Stomach (tissue), 9 donors: Measurements from ENCODE around the gene RXRG. TPM values are rescaled to one million over a fixed set of nuclear protein-coding genes. Genes with fewer than 3 reads are reported as not detected.

ENCODE experiments used
- DNase-seq, 2 donors: peaks; one replicate each; pipeline versions ENCODE4 v3.0.0 to v3.0.0-alpha.2; 2013 to 2019
- H3K27ac ChIP-seq, 5 donors: fragments of 200-600 bp in 4 of 5; sonication (generic) in 4 of 5; one replicate each; pipeline ENCODE4 v1.5.1; 2013 to 2019; ENCODE audit warnings: mild to moderate bottlenecking in 1 of 5, moderate library complexity in 1 of 5
- H3K27me3 ChIP-seq, 3 donors: fragments of 200-600 bp; sonication (generic); one replicate each; pipeline ENCODE4 v1.5.1; 2017 to 2019; ENCODE audit warnings: mixed run types in 1 of 3
- H3K36me3 ChIP-seq, 4 donors: fragments of 200-600 bp; sonication (generic); 1 replicate in 3 of 4; 2 replicates in 1 of 4; pipeline ENCODE4 v1.5.1; 2016 to 2019
- H3K4me1 ChIP-seq, 4 donors: fragments of 200-600 bp; sonication (generic); one replicate each; pipeline ENCODE4 v1.5.1; 2016 to 2019
- H3K4me3 ChIP-seq, 4 donors: fragments of 200-600 bp; sonication (generic) in 3 of 4; one replicate each; pipeline ENCODE4 v1.5.1; 2016 to 2019; ENCODE audit warnings: mild to moderate bottlenecking in 1 of 4
- H3K9me3 ChIP-seq, 4 donors: fragments of 200-600 bp; sonication (generic); one replicate each; pipeline ENCODE4 v1.5.1; 2016 to 2019
- EP300 ChIP-seq: sonication (generic); formaldehyde crosslinking; IDR thresholded peaks from one replicate; pipeline ENCODE4 v1.6.1; 2017; ENCODE audit warnings: antibody characterized with exemption
- POLR2A ChIP-seq, 4 donors: fragments of 450-650 bp; IDR thresholded peaks; one replicate each; pipeline ENCODE4 v1.6.1; 2016; ENCODE audit warnings: antibody characterized with exemption in 4 of 4, control low read depth in 2 of 4, mild to moderate bottlenecking in 1 of 4, moderate library complexity in 1 of 4
- POLR2AphosphoS5 ChIP-seq, 3 donors: sonication (generic); formaldehyde crosslinking; IDR thresholded peaks; one replicate each; pipeline ENCODE4 v1.6.1; 2016; ENCODE audit warnings: antibody characterized with exemption in 3 of 3
- WGBS, 5 donors: extraction: QIAGEN DNeasy Blood & Tissue Kit in 3 of 5; methylation state at CpG; one replicate each; pipeline versions ENCODE4 v1.1.5 to v1.1.7; 2013 to 2018; 5-methylcytosine and 5-hydroxymethylcytosine counted together
- intact Hi-C: fragments of 100-400 bp; cut with DNase I; formaldehyde crosslinking; loops from one replicate; pipeline ENCODE4 v1.15.1; 2023; ENCODE audit warnings: low total_unique reads
- polyA plus RNA-seq, 3 donors: library from polyadenylated mRNA; stranded (reverse); fragments of 200-250 nt; gene quantifications; one replicate each; pipeline ENCODE4 v1.2.3, GENCODE V29; 2013
- total RNA-seq, 5 donors: library from RNA; depleted of rRNA; stranded (reverse); fragments of >200 nt; gene quantifications; one replicate each; pipeline versions ENCODE4 v1.1.0 to v1.2.3, GENCODE V29; 2014 to 2016
- TF ChIP-seq, protein P1 (sequence below), 7 experiments: fragments of 450-650 bp in 4 of 7; fragments of 200-600 bp in 3 of 7; sonication (generic) in 3 of 7; IDR thresholded peaks; one replicate each; pipeline ENCODE4 v1.5.1; 2016 to 2019; ENCODE audit warnings: antibody characterized with exemption in 7 of 7, control low read depth in 2 of 7, mild to moderate bottlenecking in 1 of 7
- donor health status: healthy with polysubstance abuse.
- donor health status: Bipolar disorder and iron deficiency.
- donor health status: healthy.

Gene RXRG
- total and polyA plus RNA-seq, 8 donors = 0.43 to 2.9 (median 1.4) TPM; not detected in 3

DNA sequence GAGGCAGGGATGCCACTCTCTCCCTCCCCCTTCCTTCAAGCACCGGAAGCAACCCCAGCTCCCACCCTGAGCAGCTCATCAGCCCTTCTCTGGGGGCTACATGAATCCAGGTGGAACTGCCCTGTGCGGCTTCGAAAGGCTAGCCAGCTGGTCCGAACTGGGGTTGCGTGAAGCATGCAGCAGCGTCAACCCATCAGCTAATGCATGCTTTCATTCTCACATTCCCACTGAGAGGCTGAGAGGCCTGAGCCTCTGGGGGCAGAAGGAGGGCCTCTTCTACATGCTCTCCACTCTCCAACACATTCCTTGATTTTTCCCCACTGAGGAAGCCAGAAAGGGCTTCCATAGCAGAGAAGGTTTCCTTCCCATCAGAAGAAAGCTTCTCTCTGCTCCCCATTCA is 5.6 kb downstream of the RXRG start:
- 54 to 70% (median 62%) methylated on average over 5 to 6 of the region's 6 CpGs for WGBS, 5 donors

DNA sequence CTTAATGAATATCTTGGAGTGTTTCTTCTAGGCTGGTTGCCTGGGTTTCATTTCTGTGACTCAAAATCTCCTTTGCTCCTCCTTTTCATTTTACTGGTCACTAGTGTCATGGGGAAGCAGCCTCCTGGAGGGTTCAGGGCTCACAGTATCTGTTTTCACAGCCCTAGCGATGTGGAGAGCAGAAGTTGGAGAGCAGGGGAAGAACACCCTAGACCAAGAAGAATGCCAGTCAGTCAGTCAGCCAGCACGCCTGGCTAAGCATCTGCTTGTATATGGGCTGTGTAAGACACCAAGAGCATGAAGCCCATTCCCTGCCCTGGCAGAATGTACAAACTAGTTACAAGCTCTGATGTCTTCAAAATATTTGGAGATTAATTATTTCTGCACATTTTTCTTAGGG is 7.9 kb downstream of the RXRG start:
- DNase-seq = no peak
- Histone ChIP-seq H3K27me3 (peaks cover 0 to 32% (median 3%) of the 10 kb centered on the region in 3 donors), H3K4me1 (no peaks in the 10 kb centered on the region), H3K9me3 (no peaks in the 10 kb centered on the region), H3K27ac (no peak overlapping the region), H3K36me3 (no peaks in the 10 kb centered on the region), H3K4me3 (no peak overlapping the region)
- TF ChIP-seq, protein P1, sequence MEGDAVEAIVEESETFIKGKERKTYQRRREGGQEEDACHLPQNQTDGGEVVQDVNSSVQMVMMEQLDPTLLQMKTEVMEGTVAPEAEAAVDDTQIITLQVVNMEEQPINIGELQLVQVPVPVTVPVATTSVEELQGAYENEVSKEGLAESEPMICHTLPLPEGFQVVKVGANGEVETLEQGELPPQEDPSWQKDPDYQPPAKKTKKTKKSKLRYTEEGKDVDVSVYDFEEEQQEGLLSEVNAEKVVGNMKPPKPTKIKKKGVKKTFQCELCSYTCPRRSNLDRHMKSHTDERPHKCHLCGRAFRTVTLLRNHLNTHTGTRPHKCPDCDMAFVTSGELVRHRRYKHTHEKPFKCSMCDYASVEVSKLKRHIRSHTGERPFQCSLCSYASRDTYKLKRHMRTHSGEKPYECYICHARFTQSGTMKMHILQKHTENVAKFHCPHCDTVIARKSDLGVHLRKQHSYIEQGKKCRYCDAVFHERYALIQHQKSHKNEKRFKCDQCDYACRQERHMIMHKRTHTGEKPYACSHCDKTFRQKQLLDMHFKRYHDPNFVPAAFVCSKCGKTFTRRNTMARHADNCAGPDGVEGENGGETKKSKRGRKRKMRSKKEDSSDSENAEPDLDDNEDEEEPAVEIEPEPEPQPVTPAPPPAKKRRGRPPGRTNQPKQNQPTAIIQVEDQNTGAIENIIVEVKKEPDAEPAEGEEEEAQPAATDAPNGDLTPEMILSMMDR (IDR thresholded peaks at IDR 0.05) = no peak
- no peak for TF ChIP-seq POLR2A (IDR thresholded peaks at IDR 0.05)
- no peak for TF ChIP-seq EP300
- TF ChIP-seq POLR2AphosphoS5 (IDR thresholded peaks at IDR 0.05) = no peak
- WGBS, 5 donors = 63 to 86% (median 74%) methylated on average over 2 of the region's 2 CpGs
- intact Hi-C loops = no loop called here

More for the DNA sequence above, 5.6 kb downstream of the RXRG start:
- Histone ChIP-seq H3K36me3 (no peaks in the 10 kb centered on the region), H3K27me3 (peaks cover 0 to 54% (median 8%) of the 10 kb centered on the region in 3 donors), H3K4me1 (peaks cover 0 to 8% (median 4%) of the 10 kb centered on the region in 4 donors), H3K4me3 (no peak overlapping the region), H3K9me3 (no peaks in the 10 kb centered on the region), H3K27ac (no peak overlapping the region)
- TF ChIP-seq, protein P1 (IDR thresholded peaks at IDR 0.05) = no peak
- TF ChIP-seq EP300 = no peak
- no peak for TF ChIP-seq POLR2AphosphoS5 (IDR thresholded peaks at IDR 0.05)
- no peak for TF ChIP-seq POLR2A (IDR thresholded peaks at IDR 0.05)
- peak in 1 of 2 donors; percentile 28 for DNase-seq
- intact Hi-C loops = no loop called here

DNA sequence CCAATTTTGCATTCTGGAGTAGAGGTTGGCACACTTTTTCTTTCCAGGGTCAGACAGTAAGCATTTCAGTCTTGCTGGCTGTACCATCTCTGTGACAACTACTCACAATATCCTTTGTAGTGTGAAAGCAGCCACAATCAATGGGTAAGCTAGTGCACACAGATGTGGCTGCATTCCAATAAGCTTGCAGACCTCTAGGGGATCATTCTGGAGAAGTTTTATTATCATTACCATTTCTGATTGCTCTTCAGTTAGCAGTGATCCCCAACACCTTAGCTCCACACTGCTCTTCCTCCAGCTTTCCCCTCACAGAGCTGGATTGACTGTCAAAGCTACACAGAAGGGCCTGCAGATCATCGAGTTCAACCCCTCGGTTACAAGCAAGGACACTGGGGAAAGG is 9.1 kb downstream of the RXRG start:
- intact Hi-C loops = no loop called here
- DNase-seq = no peak
- Histone ChIP-seq H3K9me3 (no peaks in the 10 kb centered on the region), H3K36me3 (no peaks in the 10 kb centered on the region), H3K27ac (no peak overlapping the region), H3K27me3 (peaks cover 0 to 21% (median 0%) of the 10 kb centered on the region in 3 donors), H3K4me1 (no peaks in the 10 kb centered on the region), H3K4me3 (no peak overlapping the region)
- TF ChIP-seq EP300 (no peak), POLR2AphosphoS5 (IDR thresholded peaks at IDR 0.05) (no peak), POLR2A (IDR thresholded peaks at IDR 0.05) (no peak)
- TF ChIP-seq, protein P1 (IDR thresholded peaks at IDR 0.05) = no peak
- WGBS, 5 donors = 78 to 93% (median 85%) methylated on average over 2 of the region's 2 CpGs

DNA sequence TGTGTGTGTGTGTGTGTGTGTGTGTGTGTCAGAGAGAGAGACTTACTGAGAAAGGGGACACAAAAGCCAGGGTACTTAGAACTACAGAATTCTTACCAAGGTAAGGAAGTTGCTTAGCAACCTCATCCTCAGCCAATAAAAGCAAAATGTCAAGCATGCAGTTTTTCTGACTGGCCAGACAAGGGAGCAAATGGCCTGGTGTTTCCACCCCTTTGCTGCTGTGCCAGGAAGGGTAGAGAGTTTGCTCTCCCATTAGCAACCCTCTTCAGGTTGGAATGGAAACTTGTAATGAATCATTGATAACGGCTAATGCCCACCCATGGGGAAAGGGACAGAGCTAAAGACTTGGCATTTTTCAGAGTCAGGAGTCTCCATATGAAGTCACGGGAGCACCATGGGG is 10.6 kb downstream of the RXRG start:
- 18 to 53% (median 47%) methylated on average over 2 of the region's 2 CpGs for WGBS, 5 donors
- intact Hi-C loops = no loop called here

More for the DNA sequence above, 10.6 kb downstream of the RXRG start:
- no peak overlapping the region for H3K27ac ChIP-seq
- H3K27me3 ChIP-seq = peaks cover 0 to 7% (median 0%) of the 10 kb centered on the region in 3 donors
- H3K4me1 ChIP-seq = no peaks in the 10 kb centered on the region
- H3K4me3 ChIP-seq = no peak overlapping the region
- no peaks in the 10 kb centered on the region for H3K9me3 ChIP-seq
- peak in 1 of 2 donors; percentile 35 for DNase-seq
- TF ChIP-seq, protein P1 (IDR thresholded peaks at IDR 0.05) = no peak
- no peak for TF ChIP-seq POLR2AphosphoS5 (IDR thresholded peaks at IDR 0.05)
- no peak for TF ChIP-seq EP300
- TF ChIP-seq POLR2A (IDR thresholded peaks at IDR 0.05) = no peak
- no peaks in the 10 kb centered on the region for H3K36me3 ChIP-seq
